NCI-H2107 treated with DMSO at 0.1 percent for 48 hours (cell line): ENCODE results near the gene HSBP1L1.

ENCODE experiments used
- DNase-seq: peaks from one replicate; lab custom pipeline; 2025; ENCODE audit not compliant: unreplicated experiment; lab: John Stamatoyannopoulos, UW

The HSBP1L1 gene

GRCh38 chr18:79928563-79928960, 35.9 kb upstream of the HSBP1L1 start:
- DNase-seq: no peak

- DNase-seq: no peak
Measured at GRCh38 chr18:79930020-79930642, 34.3 kb upstream of the HSBP1L1 start.

- DNase-seq: no peak
Measured at GRCh38 chr18:79931475-79931874, 33.0 kb upstream of the HSBP1L1 start.

GRCh38 chr18:79932907-79933306, 31.5 kb upstream of the HSBP1L1 start:
- no peak for DNase-seq

- no peak for DNase-seq
Measured at GRCh38 chr18:79933765-79934164, 30.7 kb upstream of the HSBP1L1 start.

- DNase-seq: no peak
Measured at GRCh38 chr18:79934311-79935097, 29.9 kb upstream of the HSBP1L1 start.

- DNase-seq: no peak
Measured at GRCh38 chr18:79935098-79935480, 29.4 kb upstream of the HSBP1L1 start.

- DNase-seq: no peak
Measured at GRCh38 chr18:79935499-79935898, 28.9 kb upstream of the HSBP1L1 start.

- no peak for DNase-seq
Measured at GRCh38 chr18:79935925-79936324, 28.5 kb upstream of the HSBP1L1 start.

GRCh38 chr18:79936641-79937040, 27.8 kb upstream of the HSBP1L1 start:
- DNase-seq: no peak

GRCh38 chr18:79937103-79937860, 27.2 kb upstream of the HSBP1L1 start:
- DNase-seq: no peak

- DNase-seq: no peak
Measured at GRCh38 chr18:79938196-79938595, 26.2 kb upstream of the HSBP1L1 start.

GRCh38 chr18:79939096-79939495, 25.3 kb upstream of the HSBP1L1 start:
- DNase-seq: no peak

- no peak for DNase-seq
Measured at GRCh38 chr18:79940126-79940813, 24.2 kb upstream of the HSBP1L1 start.

GRCh38 chr18:79940814-79941472, 23.5 kb upstream of the HSBP1L1 start:
- no peak for DNase-seq

GRCh38 chr18:79941473-79942119, 22.8 kb upstream of the HSBP1L1 start:
- DNase-seq: no peak

- no peak for DNase-seq
Measured at GRCh38 chr18:79942211-79942610, 22.2 kb upstream of the HSBP1L1 start.

- no peak for DNase-seq
Measured at GRCh38 chr18:79942786-79943607, 21.4 kb upstream of the HSBP1L1 start.

GRCh38 chr18:79943608-79944125, 20.8 kb upstream of the HSBP1L1 start:
- DNase-seq: no peak
